WTC11 (cell line): ENCODE measurements around the gene SLC17A5.
"Not testable (repeated sequence)": the region's sequence is repeated elsewhere in the genome, so short reads cannot be mapped to it uniquely, and the experiment has no call there.

ENCODE experiments used
- AFF4 ChIP-seq: sonication (generic); formaldehyde crosslinking; IDR thresholded peaks from 2 replicates; pipeline ENCODE4 v1.8.1; 2023; ENCODE audit warnings: mild to moderate bottlenecking, missing genetic modification reagents, borderline replicate concordance
- ARID4B ChIP-seq: sonication (generic); formaldehyde crosslinking; IDR thresholded peaks from 2 replicates; pipeline ENCODE4 v1.8.0; 2023; ENCODE audit warnings: missing genetic modification reagents, mild to moderate bottlenecking, borderline replicate concordance
- CREB1 ChIP-seq: sonication (generic); formaldehyde crosslinking; IDR thresholded peaks from 2 replicates; pipeline ENCODE4 v1.8.0; 2023; ENCODE audit warnings: mild to moderate bottlenecking, missing genetic modification reagents
- CTCF ChIP-seq: fragments of 200-600 bp; IDR thresholded peaks from 2 replicates; pipeline ENCODE4 v1.8.0; 2022; ENCODE audit warnings: antibody characterized with exemption
- ZNF396 ChIP-seq: fragments of 250-450 bp; sonication (Bioruptor Pico); IDR thresholded peaks from 2 replicates; pipeline ENCODE4 v1.8.0; 2021; ENCODE audit warnings: mild to moderate bottlenecking, moderate library complexity, borderline replicate concordance
- TF ChIP-seq, protein P1 (sequence below): sonication (generic); formaldehyde crosslinking; IDR thresholded peaks from 2 replicates; pipeline ENCODE4 v1.8.1; 2023; ENCODE audit warnings: mild to moderate bottlenecking, missing genetic modification reagents
- TF ChIP-seq, protein P2 (sequence below): sonication (generic); formaldehyde crosslinking; conservative IDR thresholded peaks from 2 replicates; pipeline ENCODE4 v1.8.1; 2023; ENCODE audit warnings: mild to moderate bottlenecking, low read depth, missing genetic modification reagents, moderate library complexity

DNA sequence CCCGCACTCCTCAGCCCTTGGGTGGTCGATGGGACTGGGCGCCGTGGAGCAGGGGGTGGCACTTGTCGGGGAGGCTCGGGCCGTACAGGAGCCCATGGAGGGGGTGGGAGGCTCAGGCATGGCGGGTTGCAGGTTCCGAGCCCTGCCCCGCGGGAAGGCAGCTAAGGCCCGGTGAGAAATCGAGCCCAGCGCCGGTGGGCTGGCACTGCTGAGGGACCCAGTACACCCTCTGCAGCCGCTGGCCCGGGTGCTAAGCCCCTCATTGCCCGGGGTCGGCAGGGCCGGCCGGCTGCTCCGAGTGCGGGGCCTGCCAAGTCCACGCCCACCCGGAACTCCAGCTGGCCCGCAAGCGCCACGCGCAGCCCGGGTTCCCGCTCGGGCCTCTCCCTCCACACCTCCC, 81.3 kb downstream of the SLC17A5 start:
- TF ChIP-seq, protein P1, sequence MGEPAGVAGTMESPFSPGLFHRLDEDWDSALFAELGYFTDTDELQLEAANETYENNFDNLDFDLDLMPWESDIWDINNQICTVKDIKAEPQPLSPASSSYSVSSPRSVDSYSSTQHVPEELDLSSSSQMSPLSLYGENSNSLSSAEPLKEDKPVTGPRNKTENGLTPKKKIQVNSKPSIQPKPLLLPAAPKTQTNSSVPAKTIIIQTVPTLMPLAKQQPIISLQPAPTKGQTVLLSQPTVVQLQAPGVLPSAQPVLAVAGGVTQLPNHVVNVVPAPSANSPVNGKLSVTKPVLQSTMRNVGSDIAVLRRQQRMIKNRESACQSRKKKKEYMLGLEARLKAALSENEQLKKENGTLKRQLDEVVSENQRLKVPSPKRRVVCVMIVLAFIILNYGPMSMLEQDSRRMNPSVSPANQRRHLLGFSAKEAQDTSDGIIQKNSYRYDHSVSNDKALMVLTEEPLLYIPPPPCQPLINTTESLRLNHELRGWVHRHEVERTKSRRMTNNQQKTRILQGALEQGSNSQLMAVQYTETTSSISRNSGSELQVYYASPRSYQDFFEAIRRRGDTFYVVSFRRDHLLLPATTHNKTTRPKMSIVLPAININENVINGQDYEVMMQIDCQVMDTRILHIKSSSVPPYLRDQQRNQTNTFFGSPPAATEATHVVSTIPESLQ: not testable (repeated sequence)
- TF ChIP-seq CTCF; AFF4 (CRISPR knock-in tag); ZNF396; CREB1 (CRISPR knock-in tag); ARID4B (CRISPR knock-in tag): not testable (repeated sequence)
- TF ChIP-seq, protein P2, sequence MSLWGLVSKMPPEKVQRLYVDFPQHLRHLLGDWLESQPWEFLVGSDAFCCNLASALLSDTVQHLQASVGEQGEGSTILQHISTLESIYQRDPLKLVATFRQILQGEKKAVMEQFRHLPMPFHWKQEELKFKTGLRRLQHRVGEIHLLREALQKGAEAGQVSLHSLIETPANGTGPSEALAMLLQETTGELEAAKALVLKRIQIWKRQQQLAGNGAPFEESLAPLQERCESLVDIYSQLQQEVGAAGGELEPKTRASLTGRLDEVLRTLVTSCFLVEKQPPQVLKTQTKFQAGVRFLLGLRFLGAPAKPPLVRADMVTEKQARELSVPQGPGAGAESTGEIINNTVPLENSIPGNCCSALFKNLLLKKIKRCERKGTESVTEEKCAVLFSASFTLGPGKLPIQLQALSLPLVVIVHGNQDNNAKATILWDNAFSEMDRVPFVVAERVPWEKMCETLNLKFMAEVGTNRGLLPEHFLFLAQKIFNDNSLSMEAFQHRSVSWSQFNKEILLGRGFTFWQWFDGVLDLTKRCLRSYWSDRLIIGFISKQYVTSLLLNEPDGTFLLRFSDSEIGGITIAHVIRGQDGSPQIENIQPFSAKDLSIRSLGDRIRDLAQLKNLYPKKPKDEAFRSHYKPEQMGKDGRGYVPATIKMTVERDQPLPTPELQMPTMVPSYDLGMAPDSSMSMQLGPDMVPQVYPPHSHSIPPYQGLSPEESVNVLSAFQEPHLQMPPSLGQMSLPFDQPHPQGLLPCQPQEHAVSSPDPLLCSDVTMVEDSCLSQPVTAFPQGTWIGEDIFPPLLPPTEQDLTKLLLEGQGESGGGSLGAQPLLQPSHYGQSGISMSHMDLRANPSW (CRISPR knock-in tag): not testable (repeated sequence)
